Measurements from ENCODE around the gene LIPA. TPM values are rescaled to one million over a fixed set of nuclear protein-coding genes. Genes with fewer than 3 reads are reported as not detected.

LIPA gene
- 40.5 to 50.3 TPM (median 45.2 TPM) in 5 replicates for total RNA-seq (2022; extraction: Qiagen RNA extraction; ENCODE audit: low read depth)

DNA sequence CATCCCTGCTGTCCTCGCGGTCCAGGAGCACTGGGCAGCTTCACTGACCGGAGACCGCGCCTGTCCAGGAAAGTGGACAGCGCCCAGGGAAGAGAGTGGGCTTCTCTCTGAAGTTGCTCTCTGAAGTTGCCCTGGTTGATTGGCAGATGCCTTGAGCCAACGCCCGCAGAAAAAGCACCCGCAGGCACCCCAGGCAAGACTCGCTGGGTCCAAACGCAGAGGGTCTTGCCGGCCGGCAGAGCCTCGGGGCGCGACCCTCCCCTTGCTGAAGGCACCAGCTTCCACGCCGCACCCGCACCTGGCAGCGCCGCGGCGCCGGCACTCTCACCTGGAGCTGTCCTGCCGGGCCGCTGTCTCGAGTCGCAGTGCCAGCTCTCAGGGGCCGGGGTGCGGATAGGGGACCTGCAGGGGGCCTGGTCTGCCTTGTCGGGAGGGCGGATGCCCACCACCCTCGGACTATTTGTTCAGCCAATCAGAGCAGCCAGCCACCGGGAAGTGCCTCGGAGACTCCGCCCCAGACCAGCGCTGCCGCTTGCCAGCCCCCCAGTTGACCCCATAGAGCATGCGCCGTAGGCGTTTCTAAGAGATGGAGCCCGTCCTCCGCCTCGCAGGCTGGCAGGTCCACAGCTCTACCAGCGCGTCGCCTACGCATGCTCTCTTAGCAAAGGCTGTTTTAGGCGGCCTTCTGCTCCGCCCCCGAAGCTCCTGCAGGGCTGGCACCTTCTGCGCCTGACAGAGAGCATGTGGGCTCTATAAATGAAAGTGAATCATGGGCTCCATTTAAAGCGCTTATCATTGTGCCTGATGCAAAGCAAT is at the start of gene LIPA:
Gene LIPA, minus strand, starts transcription at position 367 of the 816 bp plus-strand sequence. CDS start 4,127 bp downstream, outside the sequence.

DNA sequence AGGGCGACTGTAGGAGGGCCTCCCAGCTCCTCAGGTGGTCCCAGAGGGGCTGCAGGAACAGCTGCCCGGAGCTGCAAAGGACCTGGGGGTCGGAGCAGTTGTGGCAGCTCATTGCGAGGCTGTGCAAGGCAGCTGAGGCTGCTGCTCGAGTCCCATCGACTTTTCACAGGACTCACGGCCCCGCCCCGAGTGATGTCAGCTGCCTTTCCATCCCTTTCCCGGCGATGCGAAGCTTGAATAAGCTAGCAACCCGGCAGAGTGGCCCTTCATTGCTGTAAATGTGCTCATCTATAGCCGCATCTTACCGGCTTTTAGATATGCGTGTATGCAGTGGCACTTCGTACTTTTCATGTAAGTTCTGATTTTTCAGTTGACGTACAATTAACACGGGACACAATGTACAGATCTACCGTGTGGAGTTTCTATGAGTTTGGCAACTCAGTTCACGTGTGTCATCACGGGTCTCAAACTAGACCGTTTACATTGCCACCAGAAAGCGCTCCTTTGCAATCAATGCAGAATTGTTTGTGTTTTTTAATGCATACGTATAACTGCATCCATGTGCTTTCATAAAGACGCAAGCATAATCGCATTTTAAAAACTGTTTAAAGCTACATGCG is 44.3 kb downstream of the LIPA start, which contains the start of gene CH25H:
Gene CH25H, minus strand, starts transcription at position 137 of the 620 bp plus-strand sequence. Its CDS starts 25 bp downstream, at position 112.

Other genes with a start within 250 kb of the LIPA start
- 0.15 TPM in 1 of 5 replicates, not detected in the others for gene CH25H, start 44.5 kb downstream of the LIPA start, total RNA-seq (2022; extraction: Qiagen RNA extraction; ENCODE audit: low read depth)
- 1.7 to 4.5 TPM (median 2.8 TPM) in 5 replicates for gene IFIT2, start 50.3 kb upstream of the LIPA start, total RNA-seq (2022; extraction: Qiagen RNA extraction; ENCODE audit: low read depth)
- gene IFIT3, start 76.2 kb upstream of the LIPA start, total RNA-seq (2022; extraction: Qiagen RNA extraction; ENCODE audit: low read depth): 3.8 to 7.2 TPM (median 4.9 TPM) in 5 replicates
- gene IFIT1B, start 126.3 kb upstream of the LIPA start, total RNA-seq (2022; extraction: Qiagen RNA extraction; ENCODE audit: low read depth): not detected in 5 replicates
- gene IFIT1, start 140.8 kb upstream of the LIPA start, total RNA-seq (2022; extraction: Qiagen RNA extraction; ENCODE audit: low read depth): 3.5 to 7.0 TPM (median 4.8 TPM) in 5 replicates
- 6.8 to 13.9 TPM (median 8.6 TPM) in 5 replicates for gene IFIT5, start 162.8 kb upstream of the LIPA start, total RNA-seq (2022; extraction: Qiagen RNA extraction; ENCODE audit: low read depth)

Data from A549 treated with ZK216348 at 1 μM for 4 hours (cell line).